Loucy (cell line): Measurements from ENCODE around the gene SBF2.

Experiments used
- H2AFZ ChIP-seq: fragments of 200-600 bp; sonication (generic); 2 replicates; pipeline ENCODE4 v1.6.0; 2016; ENCODE audit warnings: antibody characterized with exemption, mild to moderate bottlenecking, low read length, moderate library complexity
- H3F3A ChIP-seq: fragments of 200-600 bp; 2 replicates; pipeline ENCODE4 v1.6.0; 2016; ENCODE audit warnings: antibody characterized with exemption, low read depth, mild to moderate bottlenecking
- H3K27me3 ChIP-seq: fragments of 200-600 bp; sonication (generic); 2 replicates; pipeline ENCODE4 v1.6.1; 2014; ENCODE audit warnings: low read length, mild to moderate bottlenecking; ENCODE audit not compliant: insufficient read depth, poor library complexity, severe bottlenecking
- H3K36me3 ChIP-seq: fragments of 200-600 bp; sonication (generic); 2 replicates; pipeline ENCODE4 v1.6.1; 2016; ENCODE audit warnings: low read length; ENCODE audit not compliant: insufficient read depth
- H3K4me1 ChIP-seq: fragments of 200-600 bp; sonication (generic); 2 replicates; pipeline ENCODE4 v1.5.1; 2014; ENCODE audit warnings: low read length, mild to moderate bottlenecking; ENCODE audit not compliant: insufficient read depth, poor library complexity, severe bottlenecking
- H3K4me2 ChIP-seq: fragments of 200-600 bp; sonication (generic); 2 replicates; pipeline ENCODE4 v1.6.0; 2014; ENCODE audit warnings: antibody characterized with exemption, low read length, low read depth, mild to moderate bottlenecking; ENCODE audit not compliant: poor library complexity, severe bottlenecking
- H3K4me3 ChIP-seq: fragments of 200-600 bp; sonication (generic); 2 replicates; pipeline ENCODE4 v1.5.1; 2014; ENCODE audit warnings: low read length, mild to moderate bottlenecking, mixed read lengths; ENCODE audit not compliant: poor library complexity, severe bottlenecking
- H3K79me2 ChIP-seq: fragments of 200-600 bp; sonication (generic); 2 replicates; pipeline ENCODE4 v1.6.1; 2014; ENCODE audit warnings: low read length; ENCODE audit not compliant: insufficient read depth
- H3K9ac ChIP-seq: fragments of 200-600 bp; sonication (generic); 2 replicates; pipeline ENCODE4 v1.6.0; 2014; ENCODE audit warnings: mild to moderate bottlenecking, low read depth, low read length, moderate library complexity; ENCODE audit not compliant: poor library complexity, severe bottlenecking
- H3K9me2 ChIP-seq: fragments of 200-600 bp; sonication (generic); replicated peaks from 2 replicates; pipeline ENCODE4 v1.6.1; 2016; ENCODE audit warnings: low read depth, low read length, mixed read lengths
- H3K9me3 ChIP-seq: fragments of 200-600 bp; sonication (generic); 2 replicates; pipeline ENCODE4 v1.6.1; 2014; ENCODE audit warnings: mild to moderate bottlenecking, antibody characterized with exemption, low read length, low read depth; ENCODE audit not compliant: insufficient read depth
- H4K20me1 ChIP-seq: fragments of 200-600 bp; sonication (generic); 2 replicates; pipeline ENCODE4 v1.6.0; 2014; ENCODE audit warnings: antibody characterized with exemption, low read length, mild to moderate bottlenecking; ENCODE audit not compliant: insufficient read depth, poor library complexity, severe bottlenecking
- EZH2phosphoT487 ChIP-seq: fragments of 200-600 bp; IDR thresholded peaks from 2 replicates; pipeline ENCODE4 v1.6.1; 2018; ENCODE audit warnings: antibody characterized with exemption, mild to moderate bottlenecking, moderate library complexity, borderline replicate concordance
- TF ChIP-seq, protein P1 (sequence below): fragments of 200-600 bp; sonication (generic); conservative IDR thresholded peaks from 2 replicates; pipeline ENCODE4 v1.5.1; 2014; ENCODE audit warnings: mild to moderate bottlenecking, antibody characterized with exemption, low read length

The SBF2 gene

GRCh38 chr11:10032935-10033334 is 261.1 kb downstream of the SBF2 start:
- TF ChIP-seq EZH2phosphoT487, result no peak
- TF ChIP-seq, protein P1, sequence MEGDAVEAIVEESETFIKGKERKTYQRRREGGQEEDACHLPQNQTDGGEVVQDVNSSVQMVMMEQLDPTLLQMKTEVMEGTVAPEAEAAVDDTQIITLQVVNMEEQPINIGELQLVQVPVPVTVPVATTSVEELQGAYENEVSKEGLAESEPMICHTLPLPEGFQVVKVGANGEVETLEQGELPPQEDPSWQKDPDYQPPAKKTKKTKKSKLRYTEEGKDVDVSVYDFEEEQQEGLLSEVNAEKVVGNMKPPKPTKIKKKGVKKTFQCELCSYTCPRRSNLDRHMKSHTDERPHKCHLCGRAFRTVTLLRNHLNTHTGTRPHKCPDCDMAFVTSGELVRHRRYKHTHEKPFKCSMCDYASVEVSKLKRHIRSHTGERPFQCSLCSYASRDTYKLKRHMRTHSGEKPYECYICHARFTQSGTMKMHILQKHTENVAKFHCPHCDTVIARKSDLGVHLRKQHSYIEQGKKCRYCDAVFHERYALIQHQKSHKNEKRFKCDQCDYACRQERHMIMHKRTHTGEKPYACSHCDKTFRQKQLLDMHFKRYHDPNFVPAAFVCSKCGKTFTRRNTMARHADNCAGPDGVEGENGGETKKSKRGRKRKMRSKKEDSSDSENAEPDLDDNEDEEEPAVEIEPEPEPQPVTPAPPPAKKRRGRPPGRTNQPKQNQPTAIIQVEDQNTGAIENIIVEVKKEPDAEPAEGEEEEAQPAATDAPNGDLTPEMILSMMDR, result no peak
- H3K9me3 ChIP-seq, result no peaks in the 10 kb centered on the region
- no peaks in the 10 kb centered on the region for H3F3A ChIP-seq
- no peak overlapping the region for H2AFZ ChIP-seq
- no peak overlapping the region for H3K9ac ChIP-seq
- H3K4me2 ChIP-seq, result no peak overlapping the region
- no peaks in the 10 kb centered on the region for H3K79me2 ChIP-seq
- no peaks in the 10 kb centered on the region for H3K27me3 ChIP-seq
- H3K36me3 ChIP-seq, result peaks cover 7% of the 10 kb centered on the region; the same call in 1 of the 2 replicates
- H3K4me3 ChIP-seq, result no peak overlapping the region
- no peaks in the 10 kb centered on the region for H4K20me1 ChIP-seq
- no peaks in the 10 kb centered on the region for H3K4me1 ChIP-seq
- no peaks in the 10 kb centered on the region for H3K9me2 ChIP-seq

- Histone ChIP-seq H3K4me3 (no peak overlapping the region), H3K27me3 (no peaks in the 10 kb centered on the region), H3K4me2 (no peak overlapping the region), H3K9me2 (no peaks in the 10 kb centered on the region), H3K79me2 (no peaks in the 10 kb centered on the region), H4K20me1 (no peaks in the 10 kb centered on the region), H3F3A (no peaks in the 10 kb centered on the region), H3K9me3 (no peaks in the 10 kb centered on the region), H3K4me1 (no peaks in the 10 kb centered on the region), H2AFZ (no peak overlapping the region), H3K36me3 (peaks cover 7% of the 10 kb centered on the region; the same call in 1 of the 2 replicates), H3K9ac (no peak overlapping the region)
- TF ChIP-seq, protein P1, result no peak
- TF ChIP-seq EZH2phosphoT487, result no peak
Observed at GRCh38 chr11:10030122-10030490, 263.9 kb downstream of the SBF2 start.

DNA sequence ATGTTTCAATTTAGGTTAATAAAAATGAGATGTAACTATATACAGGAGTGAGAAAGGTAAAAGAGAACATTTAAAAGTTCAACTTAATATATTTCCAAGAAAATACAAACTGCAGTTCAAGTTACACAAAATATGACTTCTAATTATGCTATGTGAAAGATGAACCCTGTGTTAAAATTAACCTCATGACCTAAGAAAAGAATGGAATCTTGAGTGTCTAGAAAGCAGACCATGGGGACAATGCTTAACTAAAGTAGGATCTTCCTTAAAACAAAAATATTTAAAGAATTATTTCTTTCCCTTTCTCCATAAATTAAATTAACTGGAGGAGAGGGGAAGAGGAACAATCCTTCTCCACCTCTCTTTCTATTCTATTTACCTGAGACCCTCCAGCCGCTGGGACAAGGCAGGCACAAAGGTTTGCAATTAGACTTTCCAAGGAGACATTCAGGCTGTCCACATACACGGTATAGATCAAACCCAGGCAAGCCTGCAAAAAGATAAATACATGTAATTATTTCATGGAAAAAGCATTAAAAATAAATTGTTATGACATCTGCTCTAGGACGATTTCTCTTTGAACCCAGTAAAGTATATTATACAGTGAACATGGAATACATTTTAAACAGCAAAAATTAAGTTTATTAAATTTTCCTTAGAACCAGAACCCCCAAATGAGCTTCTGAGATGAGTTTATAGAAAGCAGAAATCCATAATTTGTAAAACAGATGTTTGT is 264.5 kb downstream of the SBF2 start:
- H3K27me3 ChIP-seq, result no peaks in the 10 kb centered on the region
- H3K4me2 ChIP-seq, result no peak overlapping the region
- no peaks in the 10 kb centered on the region for H3K4me1 ChIP-seq
- H3K36me3 ChIP-seq, result peaks cover 7% of the 10 kb centered on the region; the same call in 1 of the 2 replicates
- no peaks in the 10 kb centered on the region for H3K9me3 ChIP-seq
- H3K4me3 ChIP-seq, result no peak overlapping the region
- H3K9ac ChIP-seq, result no peak overlapping the region
- H3K79me2 ChIP-seq, result no peaks in the 10 kb centered on the region
- H3K9me2 ChIP-seq, result no peaks in the 10 kb centered on the region
- no peak overlapping the region for H2AFZ ChIP-seq
- H4K20me1 ChIP-seq, result no peaks in the 10 kb centered on the region
- no peaks in the 10 kb centered on the region for H3F3A ChIP-seq
- no peak for TF ChIP-seq EZH2phosphoT487
- TF ChIP-seq, protein P1, result no peak
